HG03457 (cell line): ENCODE data around the gene GARRE1.

ENCODE experiments used
- ATAC-seq: cut with Tn5 transposase; IDR thresholded peaks from one replicate; pipeline ENCODE4 v1.9.1; 2021; ENCODE audit warnings: moderate number of reproducible peaks; ENCODE audit not compliant: unreplicated experiment

GARRE1 gene

GRCh38 chr19:34284505-34284904 is 30.2 kb downstream of the GARRE1 start:
- no peak for ATAC-seq

DNA sequence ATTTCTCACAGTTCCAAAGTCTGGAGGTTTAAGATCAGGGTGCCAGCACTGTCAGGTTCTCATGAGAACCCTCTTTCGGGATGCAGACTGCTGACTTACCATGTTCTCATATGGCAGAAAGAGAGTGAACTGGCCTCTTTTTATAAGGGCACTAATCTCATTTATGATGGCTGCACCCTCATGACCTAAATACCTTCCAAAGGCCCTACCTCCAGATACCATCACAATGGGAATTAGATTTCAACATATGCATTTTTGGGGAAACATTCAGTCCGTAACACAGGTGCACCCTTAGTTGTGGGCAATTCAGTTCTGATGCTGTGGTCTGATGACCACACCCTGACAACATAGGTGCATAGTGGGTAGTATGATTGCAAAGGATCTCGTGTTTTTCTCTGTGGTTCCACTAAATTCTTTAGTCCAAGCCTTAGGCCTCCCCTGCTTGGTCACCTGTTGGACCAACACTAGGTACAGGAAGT is 33.3 kb downstream of the GARRE1 start:
- ATAC-seq, result no peak

GRCh38 chr19:34288381-34288780 is 34.0 kb downstream of the GARRE1 start:
- ATAC-seq, result no peak

- no peak for ATAC-seq
Measured at GRCh38 chr19:34291235-34291634, 36.9 kb downstream of the GARRE1 start.

DNA sequence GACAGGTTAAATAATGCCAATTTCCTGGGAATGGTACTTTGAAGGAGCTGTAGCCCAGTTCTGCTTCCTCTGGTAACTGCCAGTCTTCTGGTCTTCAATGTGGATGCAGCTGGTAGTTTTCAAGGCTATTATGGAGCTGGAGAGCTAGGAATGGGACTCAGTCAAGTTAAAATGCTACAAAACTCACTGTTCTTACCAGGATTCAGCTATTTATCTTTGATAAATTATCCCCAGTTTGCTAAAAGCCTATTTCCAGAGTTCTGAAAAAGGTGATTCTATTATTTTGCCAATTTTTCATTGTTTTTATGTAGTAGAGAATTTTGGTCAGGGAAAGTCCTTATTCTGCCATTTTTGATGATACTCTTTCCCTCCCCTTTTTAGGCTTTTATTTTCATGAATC is 40.7 kb downstream of the GARRE1 start:
- no peak for ATAC-seq

GRCh38 chr19:34298891-34299520 is 44.7 kb downstream of the GARRE1 start:
- ATAC-seq, result no peak

DNA sequence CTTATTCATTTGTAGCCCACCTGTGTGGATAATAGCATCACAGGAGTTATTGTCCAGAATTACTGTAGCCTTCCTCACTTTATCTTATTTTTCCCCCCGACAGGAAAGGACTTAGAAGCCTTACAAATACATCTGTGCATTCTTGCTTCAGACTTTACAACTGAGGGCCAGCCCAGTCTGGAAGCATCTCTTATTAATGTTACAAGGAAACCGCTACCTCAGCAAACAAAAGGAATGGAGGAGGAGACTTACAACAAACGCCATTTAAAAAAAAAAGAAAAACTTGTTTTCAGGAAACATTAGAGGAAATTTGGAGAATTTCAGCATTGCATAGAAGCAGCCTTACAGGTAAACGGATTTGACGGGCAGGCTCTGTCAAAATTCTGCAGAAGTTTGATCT is 45.2 kb downstream of the GARRE1 start:
- no peak for ATAC-seq

GRCh38 chr19:34300380-34300779 is 46.0 kb downstream of the GARRE1 start:
- no peak for ATAC-seq

- no peak for ATAC-seq
Measured at GRCh38 chr19:34300962-34301361, 46.6 kb downstream of the GARRE1 start.
